ENCODE measurements around the gene LRBA.

LRBA gene

GRCh38 chr4:150236626-150237025 is 778.5 kb downstream of the LRBA start:
- H3K27me3 ChIP-seq (ENCODE audit: insufficient read depth, low read length, poor library complexity): peaks cover 23% of the 10 kb centered on the region
- H3K4me1 ChIP-seq (ENCODE audit: insufficient read depth, low read length): no peaks in the 10 kb centered on the region
- no peaks in the 10 kb centered on the region for H3K36me3 ChIP-seq (ENCODE audit: insufficient read depth, low read length)
- no peak overlapping the region for H3K4me3 ChIP-seq (ENCODE audit: low read depth in 1 of 2, low read length in 2 of 2)
- no peaks in the 10 kb centered on the region for H3K9me3 ChIP-seq (ENCODE audit: insufficient read depth, low read length, severe bottlenecking)
- no peak for TF ChIP-seq EZH2 (IDR thresholded peaks at IDR 0.05; ENCODE audit: borderline replicate concordance, low read depth, low read length, severe bottlenecking)
- no peak for TF ChIP-seq CTCF (IDR thresholded peaks at IDR 0.05; ENCODE audit: borderline replicate concordance, extremely low read depth, low read length, poor library complexity, severe bottlenecking)
- no peaks in the 10 kb centered on the region for H4K20me1 ChIP-seq (ENCODE audit: insufficient read depth, low read length)
- no peak overlapping the region for H3K27ac ChIP-seq (ENCODE audit: low read length)
- H3K79me2 ChIP-seq (ENCODE audit: insufficient read depth, low read length): no peaks in the 10 kb centered on the region
- no peak overlapping the region for H3K9ac ChIP-seq (ENCODE audit: low read depth, low read length)
- no peak overlapping the region for H3K4me2 ChIP-seq (ENCODE audit: insufficient read depth, low read length)
- no peak overlapping the region for H2AFZ ChIP-seq (ENCODE audit: low read depth, low read length)
- no peak for DNase-seq
- no peak for ATAC-seq (ENCODE audit: insufficient read depth, low read depth)

DNA sequence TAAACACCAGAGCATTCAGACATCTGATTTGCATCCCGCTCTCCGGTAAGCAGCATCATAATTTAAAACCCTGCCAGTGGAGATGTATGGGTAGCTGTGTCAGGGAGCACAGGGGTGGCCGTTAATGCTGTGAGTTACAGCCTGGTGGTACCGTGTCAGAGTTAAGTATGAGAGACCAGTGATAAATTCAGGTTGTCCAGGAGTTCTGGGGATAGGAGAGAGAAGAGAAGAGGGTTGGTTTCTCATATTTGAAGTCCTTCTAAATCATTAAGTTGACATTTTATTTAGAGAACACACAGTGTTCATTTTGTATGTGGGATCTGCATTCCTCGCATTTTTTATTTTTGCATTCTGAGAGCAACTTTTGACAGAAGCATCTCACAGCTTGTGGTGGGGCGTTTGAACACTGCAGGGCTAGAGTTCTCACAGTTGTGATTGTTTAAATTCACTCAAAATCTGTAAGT is 779.2 kb downstream of the LRBA start:
- no peaks in the 10 kb centered on the region for H3K4me1 ChIP-seq (ENCODE audit: insufficient read depth, low read length)
- H4K20me1 ChIP-seq (ENCODE audit: insufficient read depth, low read length): no peaks in the 10 kb centered on the region
- no peaks in the 10 kb centered on the region for H3K9me3 ChIP-seq (ENCODE audit: insufficient read depth, low read length, severe bottlenecking)
- no peaks in the 10 kb centered on the region for H3K36me3 ChIP-seq (ENCODE audit: insufficient read depth, low read length)
- no peak for TF ChIP-seq CTCF (IDR thresholded peaks at IDR 0.05; ENCODE audit: borderline replicate concordance, extremely low read depth, low read length, poor library complexity, severe bottlenecking)
- TF ChIP-seq EZH2 (IDR thresholded peaks at IDR 0.05; ENCODE audit: borderline replicate concordance, low read depth, low read length, severe bottlenecking): no peak
- no peak overlapping the region for H3K4me2 ChIP-seq (ENCODE audit: insufficient read depth, low read length)
- H2AFZ ChIP-seq (ENCODE audit: low read depth, low read length): no peak overlapping the region
- no peak overlapping the region for H3K9ac ChIP-seq (ENCODE audit: low read depth, low read length)
- H3K27ac ChIP-seq (ENCODE audit: low read length): no peak overlapping the region
- no peak overlapping the region for H3K4me3 ChIP-seq (ENCODE audit: low read depth in 1 of 2, low read length in 2 of 2)
- H3K27me3 ChIP-seq (ENCODE audit: insufficient read depth, low read length, poor library complexity): peaks cover 23% of the 10 kb centered on the region
- ATAC-seq (ENCODE audit: insufficient read depth, low read depth) (no peak), DNase-seq (no peak)
- H3K79me2 ChIP-seq (ENCODE audit: insufficient read depth, low read length): no peaks in the 10 kb centered on the region

DNA sequence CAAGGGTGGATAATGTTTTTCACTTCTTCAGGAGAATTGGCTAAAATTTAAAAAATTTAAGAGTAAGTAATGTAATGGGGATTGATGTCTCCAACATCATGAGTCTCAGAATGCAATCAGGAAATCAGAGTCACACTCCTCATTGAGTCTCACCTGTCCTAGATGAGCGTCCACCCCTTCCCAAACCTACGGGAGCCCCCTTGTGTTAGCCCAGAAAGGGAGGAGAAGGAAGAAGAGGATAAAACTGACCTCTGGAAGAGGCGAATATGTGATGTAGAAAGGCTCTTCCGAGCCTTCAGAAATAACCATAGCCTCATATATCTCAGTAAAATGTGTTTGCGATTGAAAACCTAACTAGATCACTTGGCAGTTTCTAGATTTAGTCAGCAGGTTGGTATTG is 779.8 kb downstream of the LRBA start:
- Histone ChIP-seq H3K4me1 (ENCODE audit: insufficient read depth, low read length) (no peaks in the 10 kb centered on the region), H3K9ac (ENCODE audit: low read depth, low read length) (no peak overlapping the region), H3K27ac (ENCODE audit: low read length) (no peak overlapping the region), H4K20me1 (ENCODE audit: insufficient read depth, low read length) (no peaks in the 10 kb centered on the region), H3K9me3 (ENCODE audit: insufficient read depth, low read length, severe bottlenecking) (no peaks in the 10 kb centered on the region), H3K27me3 (ENCODE audit: insufficient read depth, low read length, poor library complexity) (peaks cover 23% of the 10 kb centered on the region), H3K36me3 (ENCODE audit: insufficient read depth, low read length) (no peaks in the 10 kb centered on the region), H3K79me2 (ENCODE audit: insufficient read depth, low read length) (no peaks in the 10 kb centered on the region), H3K4me2 (ENCODE audit: insufficient read depth, low read length) (no peak overlapping the region), H2AFZ (ENCODE audit: low read depth, low read length) (no peak overlapping the region), H3K4me3 (ENCODE audit: low read depth in 1 of 2, low read length in 2 of 2) (no peak overlapping the region)
- no peak for ATAC-seq (ENCODE audit: insufficient read depth, low read depth)
- no peak for DNase-seq
- TF ChIP-seq CTCF (IDR thresholded peaks at IDR 0.05; ENCODE audit: borderline replicate concordance, extremely low read depth, low read length, poor library complexity, severe bottlenecking): no peak
- no peak for TF ChIP-seq EZH2 (IDR thresholded peaks at IDR 0.05; ENCODE audit: borderline replicate concordance, low read depth, low read length, severe bottlenecking)

DNA sequence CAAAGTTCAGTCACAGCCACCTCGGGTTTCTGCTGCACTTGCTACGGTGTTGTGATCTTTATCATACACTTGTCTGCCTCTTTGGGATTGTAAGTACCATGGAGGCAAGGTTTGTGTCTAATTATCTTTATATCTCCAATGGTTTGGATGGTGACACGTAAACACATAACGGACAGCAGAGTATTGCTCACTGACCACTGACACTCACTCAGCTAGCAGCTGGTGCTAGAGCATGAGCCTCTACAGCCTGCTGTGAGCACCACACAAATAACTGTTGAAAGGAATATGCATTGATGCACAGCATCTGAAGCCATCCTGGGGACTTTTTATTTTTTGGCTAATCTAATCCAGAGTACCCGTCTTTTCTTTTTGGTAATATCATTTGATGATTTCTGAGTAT is 780.8 kb downstream of the LRBA start:
- TF ChIP-seq CTCF (IDR thresholded peaks at IDR 0.05; ENCODE audit: borderline replicate concordance, extremely low read depth, low read length, poor library complexity, severe bottlenecking) (no peak), EZH2 (IDR thresholded peaks at IDR 0.05; ENCODE audit: borderline replicate concordance, low read depth, low read length, severe bottlenecking) (no peak)
- DNase-seq (no peak), ATAC-seq (ENCODE audit: insufficient read depth, low read depth) (no peak)
- no peaks in the 10 kb centered on the region for H3K9me3 ChIP-seq (ENCODE audit: insufficient read depth, low read length, severe bottlenecking)
- no peaks in the 10 kb centered on the region for H3K4me1 ChIP-seq (ENCODE audit: insufficient read depth, low read length)
- H3K4me3 ChIP-seq (ENCODE audit: low read depth in 1 of 2, low read length in 2 of 2): no peak overlapping the region
- H3K27me3 ChIP-seq (ENCODE audit: insufficient read depth, low read length, poor library complexity): peaks cover 26% of the 10 kb centered on the region
- no peak overlapping the region for H3K4me2 ChIP-seq (ENCODE audit: insufficient read depth, low read length)
- no peak overlapping the region for H3K27ac ChIP-seq (ENCODE audit: low read length)
- no peaks in the 10 kb centered on the region for H4K20me1 ChIP-seq (ENCODE audit: insufficient read depth, low read length)
- H3K36me3 ChIP-seq (ENCODE audit: insufficient read depth, low read length): no peaks in the 10 kb centered on the region
- no peak overlapping the region for H2AFZ ChIP-seq (ENCODE audit: low read depth, low read length)
- H3K79me2 ChIP-seq (ENCODE audit: insufficient read depth, low read length): no peaks in the 10 kb centered on the region
- no peak overlapping the region for H3K9ac ChIP-seq (ENCODE audit: low read depth, low read length)
